Ovary (tissue), 9 donors: ENCODE measurements around the gene BMF. TPM values are rescaled to one million over a fixed set of nuclear protein-coding genes. Genes with fewer than 3 reads are reported as not detected.
"Not testable (repeated sequence)": the region's sequence is repeated elsewhere in the genome, so short reads cannot be mapped to it uniquely, and the experiment has no call there.

ENCODE experiments used
- DNase-seq, 5 donors: peaks; one replicate each; pipeline ENCODE4 v3.0.0-alpha.2; 2019 to 2020
- H3K27ac ChIP-seq, 2 donors: fragments of 200-600 bp; one replicate each; pipeline versions ENCODE4 v1.5.1 to v1.8.0; 2019 to 2022
- H3K27me3 ChIP-seq: fragments of 200-600 bp; one replicate; pipeline ENCODE4 v1.8.0; 2022
- H3K36me3 ChIP-seq: fragments of 200-600 bp; sonication (generic); one replicate; pipeline ENCODE4 v1.5.1; 2019
- H3K4me1 ChIP-seq: one replicate; pipeline ENCODE4 v1.8.1; 2013; ENCODE audit warnings: mild to moderate bottlenecking, moderate library complexity; ENCODE audit not compliant: insufficient read depth
- H3K4me3 ChIP-seq: fragments of 200-600 bp; sonication (generic); one replicate; pipeline ENCODE4 v1.5.1; 2017
- H3K9me3 ChIP-seq, 2 donors: fragments of 200-600 bp in 1 of 2; sonication (generic) in 1 of 2; one replicate each; pipeline versions ENCODE4 v1.5.1 to v1.8.1; 2013 to 2019; ENCODE audit warnings: mild to moderate bottlenecking in 1 of 2, moderate library complexity in 1 of 2
- CTCF ChIP-seq, 3 donors: fragments of 450-650 bp in 2 of 3; fragments of 200-600 bp in 1 of 3; IDR thresholded peaks; one replicate each; pipeline versions ENCODE4 v1.5.1 to v1.8.0; 2016 to 2022; ENCODE audit warnings: antibody characterized with exemption in 3 of 3, mild to moderate bottlenecking in 1 of 3
- EP300 ChIP-seq: sonication (generic); formaldehyde crosslinking; IDR thresholded peaks from one replicate; pipeline ENCODE4 v1.6.1; 2017; ENCODE audit warnings: antibody characterized with exemption
- POLR2A ChIP-seq: fragments of 450-650 bp; IDR thresholded peaks from one replicate; pipeline ENCODE4 v1.6.1; 2017; ENCODE audit warnings: antibody characterized with exemption, mild to moderate bottlenecking, moderate library complexity
- WGBS, 3 donors: extraction: QIAGEN DNeasy Blood & Tissue Kit in 1 of 3; methylation state at CpG; one replicate each; pipeline versions ENCODE4 v1.1.5 to v1.1.7; 2013 to 2017; 5-methylcytosine and 5-hydroxymethylcytosine counted together
- intact Hi-C, 4 donors: fragments of 100-400 bp; cut with DNase I; formaldehyde crosslinking; loops; one replicate each; pipeline versions ENCODE4 v1.11.0 to v1.15.1; 2022 to 2023
- polyA plus RNA-seq, 2 donors: library from polyadenylated mRNA; stranded (reverse); fragments of 200-250 nt in 1 of 2; fragments of 350-450 nt in 1 of 2; fragmentation: Illumina TruSeq in 1 of 2; extraction: RNeasy Lipid Tissue Mini Kit (QIAGEN cat#74804) in 1 of 2; gene quantifications; one replicate each; pipeline ENCODE4 v1.2.3, GENCODE V29; 2013 to 2014
- total RNA-seq, 7 donors: library from RNA; depleted of rRNA in 2 of 7; stranded (reverse); fragments of >200 nt in 2 of 7; fragmentation: NEBNext Ultra II Directional in 3 of 7; extraction: Animal tissue kit (Norgen Biotek cat#: 25700) in 3 of 7; gene quantifications; one replicate each; pipeline versions ENCODE4 v1.1.0 to v1.2.4, GENCODE V29; 2016 to 2023
- donor health status: DM: no; HTN: no; CAD: no; lungs with moderate emphysema.
- donor health status: DM: no; HTN: no; CAD: no.
- donor health status: Bipolar disorder and iron deficiency.
- donor health status: DM: yes; HTN: yes; CAD: no.
- donor health status: DM: no; HTN: no; CAD: no.
- donor health status: DM: yes; HTN: yes; CAD: no.

Gene BMF
- total and polyA plus RNA-seq, 9 donors = 5.7 to 26.5 (median 17.2) TPM

- WGBS, 3 donors = 74 to 80% (median 76%) methylated on average over 27 of the region's 27 CpGs
- H3K36me3 ChIP-seq = no peaks in the 10 kb centered on the region
- no peaks in the 10 kb centered on the region for H3K27me3 ChIP-seq
- TF ChIP-seq EP300 (no peak), POLR2A (no peak), CTCF (IDR thresholded peaks at IDR 0.05) (no peak)
- no peak for DNase-seq
- H3K4me1 ChIP-seq = no peaks in the 10 kb centered on the region
- intact Hi-C loops = no loop called here
- H3K27ac ChIP-seq = no peak overlapping the region
- H3K9me3 ChIP-seq = no peaks in the 10 kb centered on the region
- H3K4me3 ChIP-seq = no peak overlapping the region
Observed at GRCh38 chr15:40128766-40129660, 20.3 kb upstream of the BMF start.

GRCh38 chr15:40125950-40126349, 17.3 kb upstream of the BMF start:
- Histone ChIP-seq H3K9me3 (no peaks in the 10 kb centered on the region), H3K27me3 (no peaks in the 10 kb centered on the region), H3K36me3 (no peaks in the 10 kb centered on the region), H3K27ac (no peak overlapping the region), H3K4me1 (no peaks in the 10 kb centered on the region), H3K4me3 (no peak overlapping the region)
- intact Hi-C loops = no loop called here
- WGBS, 3 donors = 91 to 94% (median 92%) methylated on average over 7 of the region's 7 CpGs
- no peak for DNase-seq
- TF ChIP-seq CTCF (IDR thresholded peaks at IDR 0.05) = no peak
- TF ChIP-seq POLR2A = no peak
- TF ChIP-seq EP300 = no peak

GRCh38 chr15:40124807-40125285, 16.2 kb upstream of the BMF start:
- H3K27ac ChIP-seq, DNase-seq, H3K27me3 ChIP-seq, H3K36me3 ChIP-seq, H3K4me1 ChIP-seq, H3K4me3 ChIP-seq, intact Hi-C loops, H3K9me3 ChIP-seq: not testable (repeated sequence)
- WGBS, 3 donors = 60 to 70% (median 69%) methylated on average over 4 to 5 of the region's 5 CpGs

DNA sequence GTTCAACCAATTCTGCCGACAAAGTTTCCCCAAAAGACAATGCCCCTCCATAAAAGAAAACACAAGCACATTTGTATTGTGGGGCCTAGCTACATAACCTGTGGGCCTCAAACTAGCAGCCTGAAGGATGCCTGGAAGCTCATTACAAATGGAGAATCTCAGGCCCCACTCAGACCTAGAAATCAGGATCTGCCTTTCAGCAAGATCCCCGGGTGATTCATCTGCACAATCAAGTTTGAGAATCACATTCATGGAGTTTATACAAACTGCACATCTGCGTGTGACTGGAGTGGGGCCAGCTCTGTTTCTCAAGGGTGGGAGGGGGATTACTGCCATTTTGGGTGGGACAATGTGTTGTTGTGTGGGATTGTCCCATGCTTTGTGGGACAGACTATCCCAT, 15.7 kb upstream of the BMF start:
- H3K36me3 ChIP-seq, H3K4me3 ChIP-seq, DNase-seq, intact Hi-C loops, H3K27ac ChIP-seq, H3K9me3 ChIP-seq, H3K4me1 ChIP-seq, H3K27me3 ChIP-seq: not testable (repeated sequence)
- WGBS, 3 donors = 79 to 86% (median 82%) methylated on average over 3 of the region's 3 CpGs

- H3K27me3 ChIP-seq, H3K27ac ChIP-seq, intact Hi-C loops, H3K4me1 ChIP-seq, H3K36me3 ChIP-seq, H3K9me3 ChIP-seq, H3K4me3 ChIP-seq, DNase-seq: not testable (repeated sequence)
- WGBS, 3 donors = 90 to 98% (median 92%) methylated on average over 5 of the region's 5 CpGs
Observed at GRCh38 chr15:40123863-40124262, 15.2 kb upstream of the BMF start.

GRCh38 chr15:40122989-40123388, 14.3 kb upstream of the BMF start:
- H3K4me3 ChIP-seq, H3K9me3 ChIP-seq, H3K4me1 ChIP-seq, H3K27ac ChIP-seq, DNase-seq, H3K36me3 ChIP-seq, H3K27me3 ChIP-seq, intact Hi-C loops: not testable (repeated sequence)
- WGBS, 3 donors = 79 to 95% (median 82%) methylated on average over 1 of the region's 1 CpG
